ENCODE measurements around the gene MINAR1.
"Not testable (repeated sequence)": the region's sequence is repeated elsewhere in the genome, so short reads cannot be mapped to it uniquely, and the experiment has no call there.

Gene MINAR1

DNA sequence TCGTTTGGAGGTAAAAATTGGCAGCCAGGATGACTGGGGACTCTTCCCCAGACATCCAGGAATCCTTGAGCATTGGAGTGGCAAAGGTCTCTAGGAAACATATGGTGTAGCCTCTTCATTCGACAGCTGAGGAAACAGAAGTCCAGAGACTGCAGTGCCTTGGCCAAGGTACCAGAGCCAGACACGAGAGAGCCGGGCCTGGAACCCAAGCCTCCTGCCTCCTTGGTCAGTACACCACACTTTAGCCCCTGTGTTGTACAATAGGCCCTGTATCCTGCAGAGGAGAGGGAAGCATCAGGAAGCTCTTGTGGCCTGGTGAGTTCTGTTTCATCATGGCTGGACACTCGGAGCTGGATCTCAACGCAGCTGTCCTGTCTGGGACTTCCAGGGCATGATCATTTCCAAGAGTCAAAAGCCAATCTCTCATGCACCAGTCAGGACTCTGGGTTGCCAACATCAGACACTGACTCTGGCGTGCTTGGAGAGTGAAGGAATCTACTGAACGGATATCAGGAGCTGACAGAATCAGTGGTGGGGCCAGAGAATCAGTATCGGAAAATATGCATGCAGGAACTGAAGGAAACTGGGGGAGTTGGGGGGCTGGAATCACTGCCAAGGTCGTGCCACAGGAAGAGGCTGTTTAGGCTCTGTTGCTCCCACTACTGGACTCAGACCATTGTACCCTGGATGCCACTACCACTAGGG lies 6.4 kb upstream of the MINAR1 start:
- Histone ChIP-seq H3K4me3 (ENCODE audit: low read depth, low read length) (no peak overlapping the region), H3K9me3 (ENCODE audit: insufficient read depth, low read depth, low read length) (no peaks in the 10 kb centered on the region), H3K4me2 (ENCODE audit: low read length) (no peak overlapping the region), H2BK120ac (ENCODE audit: insufficient read depth, low read length, poor library complexity) (no peak overlapping the region), H3K79me2 (ENCODE audit: control insufficient read depth, insufficient read depth, low read length, poor library complexity) (no peaks in the 10 kb centered on the region), H3K4ac (ENCODE audit: low read depth, low read length) (no peak overlapping the region), H3K36me3 (ENCODE audit: control insufficient read depth in 1 of 2, insufficient read depth in 2 of 2, low read length in 2 of 2) (no peaks in the 10 kb centered on the region), H2BK5ac (ENCODE audit: low read depth, low read length, poor library complexity) (no peak overlapping the region), H3K27ac (ENCODE audit: low read depth, low read length) (no peak overlapping the region), H3K14ac (ENCODE audit: low read length) (no peak overlapping the region), H3K4me1 (ENCODE audit: control insufficient read depth in 1 of 2, insufficient read depth in 2 of 2, low read length in 2 of 2) (no peaks in the 10 kb centered on the region), H3K18ac (ENCODE audit: low read length) (no peak overlapping the region), H2BK12ac (ENCODE audit: low read length) (no peak overlapping the region), H4K91ac (ENCODE audit: low read depth, low read length) (no peak overlapping the region), H4K12ac (ENCODE audit: low read depth, low read length) (no peak overlapping the region), H4K8ac (ENCODE audit: low read depth, low read length) (no peak overlapping the region), H3K27me3 (ENCODE audit: insufficient read depth, low read length) (no peaks in the 10 kb centered on the region), H2AK5ac (ENCODE audit: low read length) (no peak overlapping the region), H3K9ac (ENCODE audit: low read length) (no peak overlapping the region), H3K23ac (ENCODE audit: low read length) (no peak overlapping the region), H2AFZ (ENCODE audit: insufficient read depth, low read length, poor library complexity) (no peak overlapping the region), H3K79me1 (ENCODE audit: low read length) (no peaks in the 10 kb centered on the region)
- no peak for DNase-seq
- WGBS (ENCODE audit: extremely low coverage, insufficient coverage, insufficient read length): no CpG with 5 or more reads among the region's 10 CpGs

DNA sequence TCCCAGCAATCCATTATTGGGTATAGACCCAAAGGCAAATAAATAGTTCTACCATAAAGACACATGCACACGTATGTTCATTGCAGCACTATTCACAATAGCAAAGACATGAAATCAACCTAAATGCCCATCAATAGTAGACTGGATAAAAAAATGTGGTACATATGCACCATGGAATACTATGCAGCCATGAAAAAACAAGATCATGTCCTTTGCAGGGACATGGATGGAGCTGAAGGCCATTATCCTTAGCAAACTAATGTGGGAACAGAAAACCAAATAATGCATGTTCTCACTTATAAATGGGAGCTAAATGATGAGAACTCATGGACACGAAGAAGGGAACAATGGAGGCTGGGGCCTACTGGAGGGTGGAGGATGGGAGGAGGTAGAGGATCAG lies 5.2 kb upstream of the MINAR1 start:
- H4K91ac ChIP-seq (ENCODE audit: low read depth, low read length): not testable (repeated sequence)

GRCh38 chr15:79427781-79428598 lies 4.1 kb upstream of the MINAR1 start:
- Histone ChIP-seq H3K4ac (ENCODE audit: low read depth, low read length) (no peak overlapping the region), H2BK120ac (ENCODE audit: insufficient read depth, low read length, poor library complexity) (no peak overlapping the region), H2BK12ac (ENCODE audit: low read length) (no peak overlapping the region), H2AFZ (ENCODE audit: insufficient read depth, low read length, poor library complexity) (no peak overlapping the region), H3K9me3 (ENCODE audit: insufficient read depth, low read depth, low read length) (peaks cover 2% of the 10 kb centered on the region), H4K8ac (ENCODE audit: low read depth, low read length) (no peak overlapping the region), H3K27me3 (ENCODE audit: insufficient read depth, low read length) (peaks cover 8% of the 10 kb centered on the region), H3K79me2 (ENCODE audit: control insufficient read depth, insufficient read depth, low read length, poor library complexity) (peaks cover 3% of the 10 kb centered on the region), H4K12ac (ENCODE audit: low read depth, low read length) (no peak overlapping the region), H3K36me3 (ENCODE audit: control insufficient read depth in 1 of 2, insufficient read depth in 2 of 2, low read length in 2 of 2) (no peaks in the 10 kb centered on the region), H3K14ac (ENCODE audit: low read length) (no peak overlapping the region), H3K79me1 (ENCODE audit: low read length) (peaks cover 3% of the 10 kb centered on the region), H3K9ac (ENCODE audit: low read length) (no peak overlapping the region), H3K27ac (ENCODE audit: low read depth, low read length) (no peak overlapping the region), H3K23ac (ENCODE audit: low read length) (no peak overlapping the region), H4K91ac (ENCODE audit: low read depth, low read length) (no peak overlapping the region), H3K4me3 (ENCODE audit: low read depth, low read length) (no peak overlapping the region), H2AK5ac (ENCODE audit: low read length) (no peak overlapping the region), H2BK5ac (ENCODE audit: low read depth, low read length, poor library complexity) (no peak overlapping the region), H3K4me1 (ENCODE audit: control insufficient read depth in 1 of 2, insufficient read depth in 2 of 2, low read length in 2 of 2) (peaks cover 5 to 11% of the 10 kb centered on the region in 2 experiments), H3K18ac (ENCODE audit: low read length) (no peak overlapping the region), H3K4me2 (ENCODE audit: low read length) (no peak overlapping the region)
- DNase-seq: no peak
- no CpG with 5 or more reads among the region's 5 CpGs for WGBS (ENCODE audit: extremely low coverage, insufficient coverage, insufficient read length)

More for the DNA sequence above, 5.2 kb upstream of the MINAR1 start:
- H3K79me1 ChIP-seq (ENCODE audit: low read length); H2BK12ac ChIP-seq (ENCODE audit: low read length); H3K79me2 ChIP-seq (ENCODE audit: control insufficient read depth, insufficient read depth, low read length, poor library complexity); H3K4me1 ChIP-seq (ENCODE audit: control insufficient read depth in 1 of 2, insufficient read depth in 2 of 2, low read length in 2 of 2); H3K27ac ChIP-seq (ENCODE audit: low read depth, low read length); H4K8ac ChIP-seq (ENCODE audit: low read depth, low read length); H3K23ac ChIP-seq (ENCODE audit: low read length); H2BK5ac ChIP-seq (ENCODE audit: low read depth, low read length, poor library complexity); DNase-seq; H3K27me3 ChIP-seq (ENCODE audit: insufficient read depth, low read length); H3K4me3 ChIP-seq (ENCODE audit: low read depth, low read length); H4K12ac ChIP-seq (ENCODE audit: low read depth, low read length); H3K4me2 ChIP-seq (ENCODE audit: low read length); H3K18ac ChIP-seq (ENCODE audit: low read length); H2BK120ac ChIP-seq (ENCODE audit: insufficient read depth, low read length, poor library complexity); H3K14ac ChIP-seq (ENCODE audit: low read length); H2AK5ac ChIP-seq (ENCODE audit: low read length); H3K9ac ChIP-seq (ENCODE audit: low read length); H3K9me3 ChIP-seq (ENCODE audit: insufficient read depth, low read depth, low read length); H2AFZ ChIP-seq (ENCODE audit: insufficient read depth, low read length, poor library complexity); H3K36me3 ChIP-seq (ENCODE audit: control insufficient read depth in 1 of 2, insufficient read depth in 2 of 2, low read length in 2 of 2); H3K4ac ChIP-seq (ENCODE audit: low read depth, low read length): not testable (repeated sequence)
- WGBS (ENCODE audit: extremely low coverage, insufficient coverage, insufficient read length): no CpG with 5 or more reads among the region's 2 CpGs

- H3K23ac ChIP-seq (ENCODE audit: low read length): no peak overlapping the region
- H3K4me2 ChIP-seq (ENCODE audit: low read length): peak overlapping the region; percentile 99
- H4K12ac ChIP-seq (ENCODE audit: low read depth, low read length): no peak overlapping the region
- H3K27me3 ChIP-seq (ENCODE audit: insufficient read depth, low read length): peaks cover 15% of the 10 kb centered on the region
- no peak overlapping the region for H2BK12ac ChIP-seq (ENCODE audit: low read length)
- H4K8ac ChIP-seq (ENCODE audit: low read depth, low read length): no peak overlapping the region
- H3K79me1 ChIP-seq (ENCODE audit: low read length): peaks cover 3% of the 10 kb centered on the region
- H3K18ac ChIP-seq (ENCODE audit: low read length): no peak overlapping the region
- H3K9me3 ChIP-seq (ENCODE audit: insufficient read depth, low read depth, low read length): peaks cover 2% of the 10 kb centered on the region
- peaks cover 3% of the 10 kb centered on the region for H3K79me2 ChIP-seq (ENCODE audit: control insufficient read depth, insufficient read depth, low read length, poor library complexity)
- H3K14ac ChIP-seq (ENCODE audit: low read length): no peak overlapping the region
- DNase-seq: no peak
- H2AK5ac ChIP-seq (ENCODE audit: low read length): no peak overlapping the region
- H2BK5ac ChIP-seq (ENCODE audit: low read depth, low read length, poor library complexity): no peak overlapping the region
- H2AFZ ChIP-seq (ENCODE audit: insufficient read depth, low read length, poor library complexity): peak overlapping the region; percentile 37
- H3K36me3 ChIP-seq (ENCODE audit: control insufficient read depth in 1 of 2, insufficient read depth in 2 of 2, low read length in 2 of 2): no peaks in the 10 kb centered on the region
- H3K27ac ChIP-seq (ENCODE audit: low read depth, low read length): no peak overlapping the region
- peaks cover 5 to 11% of the 10 kb centered on the region in 2 experiments for H3K4me1 ChIP-seq (ENCODE audit: control insufficient read depth in 1 of 2, insufficient read depth in 2 of 2, low read length in 2 of 2)
- peak overlapping the region; percentile 45 for H3K9ac ChIP-seq (ENCODE audit: low read length)
- no CpG with 5 or more reads among the region's 14 CpGs for WGBS (ENCODE audit: extremely low coverage, insufficient coverage, insufficient read length)
- H4K91ac ChIP-seq (ENCODE audit: low read depth, low read length): no peak overlapping the region
- H3K4ac ChIP-seq (ENCODE audit: low read depth, low read length): no peak overlapping the region
- H2BK120ac ChIP-seq (ENCODE audit: insufficient read depth, low read length, poor library complexity): no peak overlapping the region
- H3K4me3 ChIP-seq (ENCODE audit: low read depth, low read length): peak overlapping the region; percentile 78
These were observed 1.1 kb upstream of the MINAR1 start for GRCh38 chr15:79430901-79431635.
